Stomach (tissue), 4 donors: ENCODE measurements around the gene KIF21B.

Source experiments
- CTCF ChIP-seq, 7 experiments: fragments of 450-650 bp in 4 of 7; fragments of 200-600 bp in 3 of 7; sonication (generic) in 3 of 7; IDR thresholded peaks; one replicate each; pipeline ENCODE4 v1.5.1; 2016 to 2019; ENCODE audit warnings: antibody characterized with exemption in 7 of 7, control low read depth in 2 of 7, mild to moderate bottlenecking in 1 of 7
- EP300 ChIP-seq: sonication (generic); formaldehyde crosslinking; IDR thresholded peaks from one replicate; pipeline ENCODE4 v1.6.1; 2017; ENCODE audit warnings: antibody characterized with exemption
- POLR2A ChIP-seq, 4 donors: fragments of 450-650 bp; IDR thresholded peaks; one replicate each; pipeline ENCODE4 v1.6.1; 2016; ENCODE audit warnings: antibody characterized with exemption in 4 of 4, control low read depth in 2 of 4, mild to moderate bottlenecking in 1 of 4, moderate library complexity in 1 of 4
- POLR2AphosphoS5 ChIP-seq, 3 donors: sonication (generic); formaldehyde crosslinking; IDR thresholded peaks; one replicate each; pipeline ENCODE4 v1.6.1; 2016; ENCODE audit warnings: antibody characterized with exemption in 3 of 3

- no peak for TF ChIP-seq POLR2A (IDR thresholded peaks at IDR 0.05)
- TF ChIP-seq CTCF (IDR thresholded peaks at IDR 0.05), result no peak
- no peak for TF ChIP-seq POLR2AphosphoS5 (IDR thresholded peaks at IDR 0.05)
- TF ChIP-seq EP300, result no peak
These were observed 38.0 kb downstream of the KIF21B start for GRCh38 chr1:200985481-200985880.
